HG03378 (cell line): Measurements from ENCODE around the gene PDE2A.
A peak's percentile ranks its signal among the peaks of the same experiment; 100 is the strongest.

Experiments used
- ATAC-seq: cut with Tn5 transposase; IDR thresholded peaks from one replicate; pipeline ENCODE4 v1.9.1; 2021; ENCODE audit warnings: mild to moderate bottlenecking, moderate library complexity; ENCODE audit not compliant: unreplicated experiment

Gene PDE2A

GRCh38 chr11:72618803-72619202 lies 55.4 kb downstream of the PDE2A start:
- ATAC-seq = no peak

GRCh38 chr11:72617080-72617762 lies 57.0 kb downstream of the PDE2A start:
- ATAC-seq = no peak

DNA sequence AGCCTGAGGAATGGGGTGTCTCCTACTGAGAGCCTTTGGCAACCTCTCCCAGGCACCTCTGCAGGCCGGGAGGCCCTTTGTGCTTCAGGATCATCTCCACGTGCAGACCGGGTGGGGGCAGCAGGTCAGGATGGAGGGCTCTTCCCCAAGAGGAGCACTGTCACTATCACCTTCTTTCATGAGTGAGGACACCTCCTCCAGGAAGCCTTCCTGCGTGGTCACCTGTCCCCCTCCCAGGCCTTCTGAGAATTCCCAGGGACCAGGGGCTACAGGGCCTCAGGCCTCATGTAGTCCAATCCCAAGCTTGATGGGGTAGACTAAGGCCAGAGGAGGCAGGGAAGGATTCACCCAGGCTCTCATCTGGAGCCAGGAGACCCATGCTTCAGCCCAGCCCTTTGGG lies 57.6 kb downstream of the PDE2A start:
- no peak for ATAC-seq

- no peak for ATAC-seq
Observed at GRCh38 chr11:72615329-72615728, 58.9 kb downstream of the PDE2A start.

DNA sequence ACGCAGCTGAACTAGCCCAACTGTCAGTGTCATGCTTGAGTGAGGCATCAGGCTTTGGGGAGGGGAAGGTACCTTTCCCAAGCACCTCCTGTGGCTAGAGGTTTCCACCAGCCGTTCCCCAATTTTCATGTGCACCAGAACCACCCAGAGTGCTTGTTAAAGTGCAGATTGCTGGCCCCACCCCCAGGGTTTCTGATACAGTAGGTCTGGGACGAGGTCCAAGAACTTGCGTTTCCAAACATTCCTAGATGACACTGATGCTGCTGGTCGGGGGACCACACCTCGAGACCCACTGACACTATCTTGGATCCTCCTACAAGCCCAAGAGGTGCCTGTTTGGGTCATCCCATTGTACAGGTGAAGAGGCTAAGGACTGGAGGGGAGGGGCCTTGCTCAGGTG lies 59.8 kb downstream of the PDE2A start:
- no peak for ATAC-seq

- peak; percentile 53 for ATAC-seq
Observed at GRCh38 chr11:72613977-72614376, 60.2 kb downstream of the PDE2A start.

DNA sequence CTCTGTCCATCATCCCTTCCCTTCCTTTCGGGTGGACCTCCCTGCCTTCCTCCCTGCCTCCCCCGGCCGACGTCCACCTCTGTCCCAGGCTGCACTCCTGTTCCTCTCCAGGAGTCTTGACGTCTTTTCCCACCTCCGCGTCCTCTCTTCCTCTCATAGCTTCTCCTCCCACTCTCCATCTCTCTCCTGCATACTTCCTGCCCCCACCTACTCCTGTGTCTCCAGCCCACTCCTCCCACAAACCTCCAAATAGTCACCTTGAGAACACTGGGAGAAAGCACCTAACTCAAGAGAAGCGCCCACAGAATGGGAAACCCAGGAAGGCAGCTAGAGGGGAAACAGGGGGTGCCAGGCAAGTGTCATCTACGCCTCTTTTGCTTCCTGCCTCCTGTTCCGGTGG lies 60.8 kb downstream of the PDE2A start:
- no peak for ATAC-seq

GRCh38 chr11:72609476-72609875 lies 64.7 kb downstream of the PDE2A start:
- no peak for ATAC-seq

DNA sequence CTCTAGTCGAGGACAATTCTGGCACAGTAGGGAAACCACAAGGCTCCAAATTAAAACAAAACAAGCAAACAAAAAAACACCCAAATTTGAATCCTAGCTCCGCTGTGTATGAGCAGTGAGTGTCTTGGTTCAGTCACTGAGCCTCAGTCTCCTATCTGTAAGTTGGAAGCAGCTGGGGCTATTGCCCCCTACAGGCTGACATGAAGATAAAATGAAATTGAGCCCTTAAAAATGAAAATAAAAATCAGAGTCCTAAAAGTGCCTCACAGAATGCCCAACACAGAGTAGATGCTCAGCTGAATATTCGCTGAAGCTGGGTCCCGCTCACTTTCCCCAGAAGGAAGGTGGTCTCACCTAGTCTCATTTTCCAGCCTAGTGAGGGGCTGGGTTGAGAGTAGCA lies 65.2 kb downstream of the PDE2A start:
- ATAC-seq = no peak

DNA sequence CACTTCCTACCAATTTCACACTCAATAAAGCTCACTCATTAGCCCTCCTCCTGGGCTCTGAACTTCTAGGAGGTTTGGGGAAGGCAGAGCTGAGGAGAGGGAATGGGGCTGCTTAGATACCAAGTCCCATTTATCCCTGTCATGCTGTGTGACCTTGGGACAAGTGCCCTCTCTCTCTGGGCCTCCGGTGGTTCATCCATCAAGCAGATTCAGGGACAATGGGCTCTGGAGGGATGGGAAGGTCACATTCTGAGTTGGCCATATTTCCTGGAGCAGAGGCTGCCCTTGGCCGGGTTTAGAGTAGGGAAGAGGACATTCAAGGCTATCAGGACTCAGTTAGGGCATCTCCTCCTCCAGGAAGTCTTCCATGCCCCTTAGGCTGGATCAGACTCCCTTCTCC lies 66.7 kb downstream of the PDE2A start:
- ATAC-seq = no peak

DNA sequence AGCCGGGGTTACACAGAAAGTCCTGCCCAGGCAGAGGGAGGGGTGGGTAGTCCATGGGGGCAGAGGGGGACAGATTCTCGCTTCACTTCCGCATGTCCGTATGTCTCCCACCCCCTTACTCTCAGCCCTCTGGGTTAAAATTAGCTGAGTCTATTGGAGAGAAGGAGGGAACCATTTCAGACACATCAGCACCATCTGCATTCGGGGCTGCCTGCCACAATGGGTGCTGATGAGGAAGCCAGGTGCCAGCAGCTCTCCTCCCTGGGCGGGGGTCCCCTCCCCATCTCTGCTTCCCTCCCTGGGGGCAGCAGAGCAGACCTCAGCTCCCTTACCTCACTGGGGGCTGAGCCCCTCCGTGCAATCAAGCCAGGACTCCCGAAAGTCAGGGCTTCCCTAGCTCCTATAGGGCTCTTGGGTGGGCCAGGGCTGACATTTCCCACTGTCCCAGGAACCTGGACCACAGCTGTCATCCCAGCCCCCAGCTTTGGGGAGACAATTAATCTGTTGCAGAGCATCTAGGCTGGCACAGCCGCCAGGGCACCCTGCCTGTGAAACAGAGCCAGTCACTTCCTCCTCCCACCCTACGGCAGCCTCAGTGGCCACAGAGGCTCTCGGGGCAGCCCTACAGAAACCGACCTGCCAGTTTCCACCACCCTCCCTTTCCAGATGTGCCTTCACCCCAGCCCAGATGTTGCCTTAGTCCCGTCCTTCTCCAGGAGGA lies 67.3 kb downstream of the PDE2A start:
- ATAC-seq = no peak

- ATAC-seq = no peak
Observed at GRCh38 chr11:72605973-72606747, 68.1 kb downstream of the PDE2A start.

DNA sequence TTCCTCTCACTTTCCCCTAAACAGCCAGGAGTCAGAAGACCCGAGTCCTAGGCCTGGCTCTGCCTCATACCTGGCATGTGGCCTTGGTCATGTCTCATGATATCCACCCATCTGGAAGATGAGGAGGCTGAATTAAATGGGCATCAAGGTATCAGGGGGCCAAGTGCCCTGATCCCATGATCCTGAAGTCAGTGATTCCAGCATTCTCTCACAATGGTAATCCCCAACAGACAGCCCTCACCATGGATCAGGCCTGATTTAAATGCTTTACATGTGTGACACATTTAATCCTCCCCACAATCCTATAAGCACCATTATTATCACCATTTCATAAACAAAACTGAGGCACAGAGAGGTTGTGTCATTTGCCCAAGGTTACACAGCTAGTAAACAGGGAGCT lies 70.0 kb downstream of the PDE2A start:
- ATAC-seq = no peak

- no peak for ATAC-seq
Observed at GRCh38 chr11:72602250-72602904, 71.8 kb downstream of the PDE2A start.

- no peak for ATAC-seq
Observed at GRCh38 chr11:72600557-72600956, 73.7 kb downstream of the PDE2A start.

DNA sequence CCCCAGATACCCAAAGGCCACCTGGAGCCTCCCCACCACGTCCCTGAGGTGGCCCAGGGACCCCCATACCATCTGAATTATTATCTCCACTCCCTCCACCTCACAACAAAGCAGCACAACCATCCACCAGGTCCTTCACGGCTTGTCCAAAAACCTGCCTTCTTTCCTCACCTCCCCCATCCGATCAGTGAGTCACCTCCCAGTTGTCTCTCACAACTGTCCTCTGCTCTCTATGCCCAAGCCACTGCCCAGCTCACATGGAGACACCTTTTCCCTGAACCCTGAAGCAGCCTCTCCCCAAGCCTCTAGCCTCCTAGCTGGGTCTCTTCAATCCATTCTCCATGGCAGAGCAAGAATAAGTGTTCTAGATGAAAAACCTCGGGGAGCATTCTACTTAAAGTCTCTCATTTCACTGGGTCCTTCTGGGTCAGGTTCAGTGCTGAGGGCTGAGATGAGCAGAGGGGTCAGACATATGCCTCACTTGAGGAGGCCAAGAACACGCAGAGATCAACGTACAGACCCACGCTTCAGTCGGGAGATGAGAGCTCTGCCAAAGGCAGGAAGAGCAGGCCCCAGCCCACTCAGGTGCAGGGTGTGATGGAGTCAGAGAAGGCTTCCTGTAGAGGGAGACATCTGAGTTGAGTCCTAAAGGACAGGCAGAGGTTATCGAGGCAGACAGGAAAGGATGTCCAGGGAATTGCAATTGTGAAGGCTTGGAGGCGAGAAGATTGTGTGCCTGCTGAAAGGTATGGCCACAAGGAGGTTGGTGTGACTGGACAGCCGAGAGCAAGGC lies 74.7 kb downstream of the PDE2A start:
- no peak for ATAC-seq

- ATAC-seq = no peak
Observed at GRCh38 chr11:72598906-72599305, 75.3 kb downstream of the PDE2A start.

- no peak for ATAC-seq
Observed at GRCh38 chr11:72598466-72598865, 75.8 kb downstream of the PDE2A start.

DNA sequence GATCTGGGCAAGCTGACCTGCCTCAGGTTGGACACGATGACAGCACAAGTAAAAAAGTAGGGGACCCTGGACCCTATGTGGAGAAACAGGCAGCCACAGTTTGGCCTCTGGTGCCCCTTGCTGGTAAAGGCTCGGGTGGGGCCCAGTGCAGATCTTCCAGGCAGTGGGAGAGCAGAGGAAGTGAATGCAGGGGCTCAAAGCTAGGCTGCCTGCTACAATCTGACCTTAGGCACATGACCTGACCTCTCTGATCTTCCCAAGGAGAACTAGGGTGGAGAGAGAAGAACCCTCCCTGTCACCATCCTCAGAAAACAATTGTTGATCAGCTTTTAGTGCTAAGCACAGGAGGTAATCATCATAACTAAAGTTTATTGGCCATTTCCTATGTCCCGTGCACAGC lies 76.5 kb downstream of the PDE2A start:
- ATAC-seq = no peak

GRCh38 chr11:72595292-72595684 lies 78.9 kb downstream of the PDE2A start:
- no peak for ATAC-seq
